ENCODE data around the gene C4orf50.

GRCh38 chr4:5867866-5868265, 150.4 kb downstream of the C4orf50 start:
- TF ChIP-seq CTCF (IDR thresholded peaks at IDR 0.05; ENCODE audit: insufficient read depth, low read length, poor library complexity, severe bottlenecking) (no peak), EZH2phosphoT487 (conservative IDR thresholded peaks at IDR 0.05; ENCODE audit: low read length) (no peak)

All from SU-DHL-6 (cell line).